Measurements from ENCODE around the gene PEA15. TPM values are rescaled to one million over a fixed set of nuclear protein-coding genes. Genes with fewer than 3 reads are reported as not detected.

PEA15 gene
- total RNA-seq = 75.1 and 145 TPM in 2 replicates

DNA sequence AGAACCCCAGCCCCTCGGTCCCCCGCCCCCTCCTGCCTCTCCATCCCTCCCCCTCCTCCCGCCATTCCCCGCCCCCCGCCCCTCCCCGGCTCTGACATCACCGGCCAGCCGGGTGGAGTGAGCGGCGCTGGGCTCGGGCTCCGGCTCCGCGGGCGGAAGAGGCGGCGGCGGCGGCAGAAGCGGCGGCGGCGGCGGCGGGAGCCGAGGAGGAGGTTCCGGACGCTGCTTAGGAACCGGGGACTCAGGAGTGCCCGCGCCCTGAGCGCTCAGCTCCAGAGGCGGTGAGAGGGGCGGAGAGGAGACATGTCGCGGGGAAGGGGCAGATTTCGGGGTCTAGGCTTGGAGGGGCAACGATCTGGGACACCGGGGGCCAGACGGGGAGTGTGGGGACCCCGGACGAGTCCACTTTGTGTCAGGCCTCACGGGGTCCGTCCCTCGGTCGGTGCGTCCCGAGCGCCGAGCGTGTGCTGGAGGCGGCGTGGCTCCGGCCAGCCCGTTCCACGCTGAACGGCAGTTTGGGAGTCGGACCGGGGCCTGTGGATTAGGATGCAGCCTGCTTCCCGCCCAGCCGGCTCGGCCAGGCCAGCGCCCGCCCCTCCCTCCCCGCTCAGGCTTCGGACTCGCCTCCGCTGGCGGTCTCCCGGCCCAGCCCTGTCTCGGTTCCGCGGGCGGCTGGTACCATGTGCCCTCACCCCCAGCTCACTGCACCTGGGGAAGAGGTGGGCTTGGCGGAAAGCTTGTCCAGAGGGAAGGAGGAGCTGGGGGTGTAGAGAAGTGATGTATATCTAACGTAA, at the start of gene PEA15:
TSS of gene PEA15 (plus strand) at position 143 of the 794 bp plus-strand sequence. CDS start 6,161 bp downstream, outside the sequence.
- no peak for DNase-seq (ENCODE audit: low read depth, low spot score)

DNA sequence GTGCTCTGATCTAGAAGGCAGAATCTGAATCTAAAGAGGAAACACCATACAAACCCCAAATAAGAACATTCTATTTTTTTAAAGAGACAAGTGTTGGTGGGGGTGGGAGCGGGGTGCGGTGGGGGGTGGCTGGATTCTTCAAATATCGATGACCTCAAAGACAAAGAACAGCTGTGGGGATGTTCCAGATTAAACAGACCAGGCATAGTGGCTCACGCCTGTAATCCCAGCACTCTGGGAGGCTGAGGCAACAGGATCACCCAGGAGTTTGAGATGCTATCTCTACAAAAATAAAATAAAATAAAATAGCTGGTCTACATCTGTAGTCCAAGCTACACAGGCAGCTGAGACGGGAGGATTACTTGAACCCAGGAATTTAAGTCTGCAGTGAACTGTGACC, 48.8 kb upstream of the PEA15 start:
- no peak for DNase-seq (ENCODE audit: low read depth, low spot score)

DNA sequence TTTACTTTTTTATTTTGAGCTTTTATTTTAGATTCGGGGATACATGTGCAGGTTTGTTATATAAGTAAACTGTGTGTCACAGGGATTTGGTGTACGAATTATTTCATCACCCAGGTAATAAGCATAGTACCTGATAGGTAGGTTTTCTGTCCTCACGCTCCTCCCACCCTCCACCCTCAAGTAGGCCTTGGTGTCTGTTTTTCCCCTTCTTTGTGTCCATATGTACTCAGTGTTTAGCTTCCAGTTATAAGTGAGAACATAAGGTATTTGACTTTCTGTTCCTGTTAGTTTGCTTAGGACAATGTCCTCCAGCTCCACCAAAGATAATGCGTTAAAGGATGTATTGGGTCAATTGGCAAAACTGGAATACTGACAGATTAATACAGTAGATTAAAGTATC, 48.0 kb upstream of the PEA15 start:
- no peak for DNase-seq (ENCODE audit: low read depth, low spot score)

GRCh38 chr1:160158031-160158430, 47.2 kb upstream of the PEA15 start:
- DNase-seq (ENCODE audit: low read depth, low spot score) = no peak

GRCh38 chr1:160158534-160158933, 46.6 kb upstream of the PEA15 start:
- DNase-seq (ENCODE audit: low read depth, low spot score) = no peak

GRCh38 chr1:160159846-160160245, 45.3 kb upstream of the PEA15 start:
- no peak for DNase-seq (ENCODE audit: low read depth, low spot score)

DNA sequence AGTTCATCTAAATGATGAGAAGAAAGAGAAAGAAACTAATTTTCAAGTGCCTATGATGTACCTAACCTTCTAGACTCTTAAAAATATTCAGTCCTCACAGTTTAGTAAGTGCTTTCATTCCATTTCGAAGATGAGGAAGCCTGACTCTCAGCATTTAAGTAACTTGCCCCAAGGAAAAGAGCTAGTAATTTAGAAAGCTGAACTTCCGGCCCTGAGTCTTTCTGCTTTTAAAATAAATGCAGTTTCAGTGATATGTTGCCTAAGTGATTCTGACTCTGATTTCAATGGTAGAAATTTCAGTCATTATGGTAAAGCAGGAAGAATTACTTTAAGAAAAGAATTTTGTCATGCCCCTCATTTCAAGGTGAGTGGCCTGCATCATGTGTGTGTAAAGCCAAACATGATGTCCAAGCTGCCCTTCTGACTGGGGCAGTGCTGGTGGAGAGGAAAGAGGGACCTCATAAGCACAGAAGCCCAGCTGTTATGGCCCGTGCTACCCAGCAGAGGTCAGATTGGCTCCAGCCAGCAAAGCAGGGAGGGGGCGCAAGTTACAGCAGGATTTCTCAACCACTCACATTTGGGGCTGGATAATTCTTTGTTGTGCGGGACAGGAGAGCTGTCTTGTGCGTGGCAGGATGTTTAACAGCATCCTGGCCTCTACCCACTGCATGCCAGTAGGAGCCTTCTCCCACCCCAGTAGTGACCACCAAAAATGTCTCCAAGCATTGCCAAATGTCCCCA, 43.0 kb upstream of the PEA15 start:
- DNase-seq (ENCODE audit: low read depth, low spot score) = no peak

DNA sequence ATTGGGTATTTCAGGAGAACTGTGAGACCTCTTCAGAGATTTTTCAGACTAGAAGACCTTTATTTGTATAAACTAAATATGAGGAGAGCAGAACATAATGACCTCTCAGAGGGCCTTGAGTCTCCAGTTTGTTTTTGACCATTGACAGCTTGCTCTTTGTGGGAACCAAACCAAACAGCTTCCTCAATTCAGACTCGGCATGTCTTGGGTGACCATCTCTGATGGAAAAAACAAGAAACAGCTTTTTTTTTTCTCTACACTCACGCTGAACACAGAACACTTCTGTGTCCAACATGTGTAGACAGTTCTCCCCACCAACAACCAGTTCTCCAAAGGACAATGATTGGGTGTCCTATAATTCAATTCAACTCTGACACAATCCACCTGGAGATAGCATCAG, 42.3 kb upstream of the PEA15 start:
- no peak for DNase-seq (ENCODE audit: low read depth, low spot score)

DNA sequence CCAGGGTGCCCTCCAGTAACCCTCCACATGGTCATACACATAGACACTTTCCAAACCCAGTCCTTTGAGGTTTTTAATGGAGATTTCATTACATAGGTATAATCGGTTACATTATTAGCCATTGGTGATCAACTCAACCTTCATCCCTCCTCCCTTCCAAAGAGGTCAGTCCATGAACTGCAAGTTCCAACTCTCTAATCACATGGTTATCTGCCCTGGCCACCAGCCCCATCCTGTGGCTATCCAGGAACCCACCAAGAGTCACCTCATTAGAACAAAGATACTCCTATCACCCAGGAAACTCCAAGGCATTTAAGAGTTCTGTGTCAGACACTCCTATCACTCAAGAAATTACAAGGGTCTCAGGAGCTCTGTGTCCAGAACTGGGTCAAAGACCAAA, 41.6 kb upstream of the PEA15 start:
- DNase-seq (ENCODE audit: low read depth, low spot score) = no peak

DNA sequence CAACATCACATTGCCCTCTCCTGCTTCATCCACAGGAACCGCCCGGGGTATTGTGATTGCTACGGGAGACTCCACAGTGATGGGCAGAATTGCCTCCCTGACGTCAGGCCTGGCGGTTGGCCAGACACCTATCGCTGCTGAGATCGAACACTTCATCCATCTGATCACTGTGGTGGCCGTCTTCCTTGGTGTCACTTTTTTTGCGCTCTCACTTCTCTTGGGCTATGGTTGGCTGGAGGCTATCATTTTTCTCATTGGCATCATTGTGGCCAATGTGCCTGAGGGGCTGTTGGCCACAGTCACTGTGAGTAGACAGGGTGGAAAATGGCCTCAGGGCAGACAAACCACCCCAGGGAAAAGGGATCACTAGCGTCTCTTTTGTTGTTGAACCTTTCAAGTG, 41.1 kb upstream of the PEA15 start:
- no peak for DNase-seq (ENCODE audit: low read depth, low spot score)

- DNase-seq (ENCODE audit: low read depth, low spot score) = no peak
Measured at GRCh38 chr1:160166166-160166868, 38.9 kb upstream of the PEA15 start.

DNA sequence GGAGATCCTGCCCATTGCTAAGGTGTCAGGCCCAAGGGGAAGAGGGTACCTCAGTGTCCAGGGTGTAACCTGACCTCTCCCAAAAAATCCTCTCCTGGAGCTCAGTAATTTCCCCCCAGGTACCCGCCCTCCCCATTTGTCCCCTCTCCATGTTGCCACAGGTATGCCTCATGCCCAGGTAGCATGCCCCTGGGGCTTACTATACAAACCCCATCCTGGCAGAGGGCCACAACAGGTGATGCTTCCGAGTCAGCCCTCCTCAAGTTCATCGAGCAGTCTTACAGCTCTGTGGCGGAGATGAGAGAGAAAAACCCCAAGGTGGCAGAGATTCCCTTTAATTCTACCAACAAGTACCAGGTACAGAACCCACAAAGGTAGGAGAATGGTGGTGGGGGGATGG, 38.1 kb upstream of the PEA15 start:
- no peak for DNase-seq (ENCODE audit: low read depth, low spot score)

GRCh38 chr1:160167580-160167979, 37.6 kb upstream of the PEA15 start:
- no peak for DNase-seq (ENCODE audit: low read depth, low spot score)

GRCh38 chr1:160168016-160168415, 37.2 kb upstream of the PEA15 start:
- no peak for DNase-seq (ENCODE audit: low read depth, low spot score)

GRCh38 chr1:160168609-160169369, 36.4 kb upstream of the PEA15 start:
- no peak for DNase-seq (ENCODE audit: low read depth, low spot score)

DNA sequence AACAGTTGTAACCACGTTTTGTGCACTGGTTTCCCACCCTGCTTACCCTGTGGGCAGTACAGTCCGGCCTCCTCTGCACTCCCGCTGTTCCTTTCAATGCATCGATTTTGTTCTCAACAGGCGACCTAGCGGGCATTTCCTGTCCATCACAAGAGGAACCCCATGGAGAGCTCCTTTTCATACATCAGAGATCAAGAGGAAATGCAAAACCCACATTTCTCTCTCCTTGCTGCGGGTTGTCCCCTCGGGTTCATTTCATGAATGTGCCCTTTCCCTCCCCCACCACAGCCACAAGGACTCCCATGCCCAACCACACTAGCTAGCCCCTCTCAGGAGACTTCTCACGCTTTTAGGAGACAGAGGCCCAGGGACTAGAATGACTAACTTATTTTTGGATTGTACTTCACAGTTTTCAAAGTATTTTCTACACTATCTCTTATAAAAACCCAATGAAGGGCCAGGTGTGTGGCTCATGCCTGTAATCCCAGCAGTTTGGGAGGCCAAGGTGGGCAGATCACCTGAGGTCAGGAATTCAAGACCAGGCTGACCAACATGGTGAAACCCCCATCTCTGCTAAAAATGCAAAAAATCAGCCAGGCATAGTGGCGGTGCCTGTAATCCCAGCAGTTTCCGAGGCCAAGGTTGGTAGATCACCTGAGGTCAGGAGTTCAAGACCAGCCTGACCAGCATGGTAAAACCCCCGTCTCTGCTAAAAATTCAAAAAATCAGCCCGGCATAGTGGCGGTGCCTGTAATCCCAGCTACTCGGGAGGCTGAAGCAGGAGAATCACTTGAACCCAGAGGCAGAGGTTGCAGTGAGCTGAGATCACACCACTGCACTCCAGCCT, 35.4 kb upstream of the PEA15 start:
- no peak for DNase-seq (ENCODE audit: low read depth, low spot score)

DNA sequence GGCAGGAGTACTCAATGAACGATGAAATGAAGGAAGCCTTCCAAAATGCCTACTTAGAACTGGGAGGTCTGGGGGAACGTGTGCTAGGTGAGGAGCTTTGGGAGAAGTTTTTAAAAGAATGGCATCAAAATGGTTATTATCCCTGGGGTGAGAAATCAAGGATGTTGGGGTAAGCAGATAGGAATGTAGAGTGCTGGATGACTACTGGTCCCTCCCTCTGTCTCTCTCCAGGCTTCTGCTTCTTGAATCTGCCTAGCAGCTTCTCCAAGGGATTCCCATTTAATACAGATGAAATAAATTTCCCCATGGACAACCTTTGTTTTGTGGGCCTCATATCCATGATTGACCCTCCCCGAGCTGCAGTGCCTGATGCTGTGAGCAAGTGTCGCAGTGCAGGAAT, 33.8 kb upstream of the PEA15 start:
- DNase-seq (ENCODE audit: low read depth, low spot score) = no peak

- no peak for DNase-seq (ENCODE audit: low read depth, low spot score)
Measured at GRCh38 chr1:160171980-160172379, 33.2 kb upstream of the PEA15 start.

- no peak for DNase-seq (ENCODE audit: low read depth, low spot score)
Measured at GRCh38 chr1:160177231-160177630, 28.0 kb upstream of the PEA15 start.

- DNase-seq (ENCODE audit: low read depth, low spot score) = no peak
Measured at GRCh38 chr1:160177667-160178066, 27.5 kb upstream of the PEA15 start.

DNA sequence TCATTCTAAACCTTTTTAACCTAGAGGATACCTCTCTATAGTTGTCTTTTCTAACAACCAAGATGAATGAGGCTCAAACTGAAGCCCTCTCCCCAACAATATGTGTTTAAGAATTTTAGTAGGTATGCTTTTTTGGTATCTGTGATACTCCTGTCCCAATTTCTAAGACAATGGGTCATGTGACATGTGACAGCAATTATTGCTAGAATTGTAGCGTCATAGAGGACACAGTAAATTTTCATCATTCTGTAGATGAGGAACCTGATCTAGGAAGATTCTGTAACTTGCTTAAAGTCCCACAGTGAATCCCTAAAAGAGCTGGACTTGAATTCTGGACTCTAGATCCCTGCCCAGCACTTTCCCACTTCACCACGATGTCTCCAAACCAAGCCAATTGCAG, 26.5 kb upstream of the PEA15 start:
- DNase-seq (ENCODE audit: low read depth, low spot score) = no peak
